ENCODE results near the gene DAGLA. TPM values are rescaled to one million over a fixed set of nuclear protein-coding genes. Genes with fewer than 3 reads are reported as not detected.

Gene DAGLA
- total RNA-seq, 2 experiments from 2014 or later = 0.52 to 0.73 TPM

- H3K27me3 ChIP-seq (ENCODE audit: control insufficient read depth in 1 of 2, insufficient read depth in 2 of 2, low read length in 2 of 2) = no peaks in the 10 kb centered on the region
- H3K4me3 ChIP-seq (ENCODE audit: low read length) = no peak overlapping the region
- no peaks in the 10 kb centered on the region for H3K4me1 ChIP-seq (ENCODE audit: insufficient read depth, low read length)
- ATAC-seq (ENCODE audit: poor library complexity) = no peak
- Mint-ChIP-seq H3K36me3 (ENCODE audit: low read depth) (no peaks in the 10 kb centered on the region), H3K27ac (no peak overlapping the region), H3K27me3 (peaks cover 7% of the 10 kb centered on the region), H3K4me1 (ENCODE audit: low read depth) (no peaks in the 10 kb centered on the region), H3K9me3 (no peaks in the 10 kb centered on the region), H3K4me3 (no peak overlapping the region)
- TF ChIP-seq CTCF (IDR thresholded peaks at IDR 0.05) = no peak
- H3K36me3 ChIP-seq (ENCODE audit: insufficient read depth, low read length) = no peaks in the 10 kb centered on the region
- ChIA-PET POLR2A (no interaction called here), CTCF (interaction anchor here (1.4 kb wide), 1 partner anchor 33 kb away, joined by 3 read pairs; no protein-coding TSS in a partner anchor)
- intact Hi-C loops (cut with DNase I, micrococcal nuclease) = no loop called here
- H3K27ac ChIP-seq (ENCODE audit: low read depth in 1 of 2, low read length in 2 of 2) = no peak overlapping the region
- DNase-seq = no peak
- no peaks in the 10 kb centered on the region for H3K9me3 ChIP-seq (ENCODE audit: control insufficient read depth in 1 of 2, insufficient read depth in 1 of 2, low read length in 2 of 2)
These were observed 86.2 kb downstream of the DAGLA start for GRCh38 chr11:61766353-61766841.

GRCh38 chr11:61768376-61769076 is 88.3 kb downstream of the DAGLA start:
- DNase-seq (no peak), ATAC-seq (ENCODE audit: poor library complexity) (no peak)
- Histone ChIP-seq H3K27me3 (ENCODE audit: control insufficient read depth in 1 of 2, insufficient read depth in 2 of 2, low read length in 2 of 2) (no peaks in the 10 kb centered on the region), H3K4me1 (ENCODE audit: insufficient read depth, low read length) (peaks cover 16% of the 10 kb centered on the region), H3K4me3 (ENCODE audit: low read length) (no peak overlapping the region), H3K27ac (ENCODE audit: low read depth in 1 of 2, low read length in 2 of 2) (no peak overlapping the region), H3K9me3 (ENCODE audit: control insufficient read depth in 1 of 2, insufficient read depth in 1 of 2, low read length in 2 of 2) (no peaks in the 10 kb centered on the region), H3K36me3 (ENCODE audit: insufficient read depth, low read length) (no peaks in the 10 kb centered on the region)
- TF ChIP-seq CTCF (IDR thresholded peaks at IDR 0.05) = no peak
- Mint-ChIP-seq H3K36me3 (ENCODE audit: low read depth) (no peaks in the 10 kb centered on the region), H3K27me3 (no peaks in the 10 kb centered on the region), H3K4me3 (no peak overlapping the region), H3K9me3 (no peaks in the 10 kb centered on the region), H3K27ac (no peak overlapping the region), H3K4me1 (ENCODE audit: low read depth) (no peaks in the 10 kb centered on the region)
- intact Hi-C loops (cut with DNase I, micrococcal nuclease) = no loop called here
- POLR2A ChIA-PET = no interaction called here
- CTCF ChIA-PET = no interaction called here

- Histone ChIP-seq H3K9me3 (ENCODE audit: control insufficient read depth in 1 of 2, insufficient read depth in 1 of 2, low read length in 2 of 2) (no peaks in the 10 kb centered on the region), H3K4me3 (ENCODE audit: low read length) (no peak overlapping the region), H3K36me3 (ENCODE audit: insufficient read depth, low read length) (no peaks in the 10 kb centered on the region), H3K4me1 (ENCODE audit: insufficient read depth, low read length) (peaks cover 16% of the 10 kb centered on the region), H3K27me3 (ENCODE audit: control insufficient read depth in 1 of 2, insufficient read depth in 2 of 2, low read length in 2 of 2) (no peaks in the 10 kb centered on the region), H3K27ac (ENCODE audit: low read depth in 1 of 2, low read length in 2 of 2) (no peak overlapping the region)
- POLR2A ChIA-PET = no interaction called here
- Mint-ChIP-seq H3K27me3 (no peaks in the 10 kb centered on the region), H3K36me3 (ENCODE audit: low read depth) (no peaks in the 10 kb centered on the region), H3K4me3 (no peak overlapping the region), H3K27ac (no peak overlapping the region), H3K9me3 (no peaks in the 10 kb centered on the region), H3K4me1 (ENCODE audit: low read depth) (no peaks in the 10 kb centered on the region)
- DNase-seq = no peak
- ATAC-seq (ENCODE audit: poor library complexity) = no peak
- intact Hi-C loops (cut with DNase I, micrococcal nuclease) = no loop called here
- TF ChIP-seq CTCF (IDR thresholded peaks at IDR 0.05) = no peak
- CTCF ChIA-PET = no interaction called here
These were observed 89.2 kb downstream of the DAGLA start for GRCh38 chr11:61769169-61769920.

All from CD4-positive, alpha-beta T cell (primary cell).